Endodermal cell (in vitro differentiated cells): ENCODE measurements around the gene SORL1. TPM values are rescaled to one million over a fixed set of nuclear protein-coding genes. Genes with fewer than 3 reads are reported as not detected.

ENCODE experiments used
- DNase-seq: peaks from one replicate; pipeline ENCODE4 v3.0.0-alpha.2; 2017
- H3K27ac ChIP-seq: 2 replicates; pipeline ENCODE4 v1.5.1; 2013; ENCODE audit warnings: mild to moderate bottlenecking, low read depth, low read length, moderate library complexity
- H3K27me3 ChIP-seq: 2 replicates; pipeline ENCODE4 v1.6.1; 2013; ENCODE audit warnings: mild to moderate bottlenecking, low read length, moderate library complexity; ENCODE audit not compliant: insufficient read depth, control insufficient read depth, poor library complexity, severe bottlenecking
- H3K36me3 ChIP-seq: 2 replicates; pipeline ENCODE4 v1.7.0; 2013; ENCODE audit warnings: mild to moderate bottlenecking, low read length, moderate library complexity; ENCODE audit not compliant: control insufficient read depth, insufficient read depth
- H3K4me1 ChIP-seq: one replicate; pipeline ENCODE4 v1.7.0; 2013; ENCODE audit warnings: low read length; ENCODE audit not compliant: control insufficient read depth, insufficient read depth
- H3K4me3 ChIP-seq: 2 replicates; pipeline ENCODE4 v1.5.1; 2013; ENCODE audit warnings: mild to moderate bottlenecking, low read length, moderate library complexity
- H3K9ac ChIP-seq: 2 replicates; pipeline ENCODE4 v1.6.1; 2013; ENCODE audit warnings: mild to moderate bottlenecking, low read length, moderate library complexity; ENCODE audit not compliant: poor library complexity, severe bottlenecking; ENCODE audit errors: extremely low read depth
- H3K9me3 ChIP-seq: 2 replicates; pipeline ENCODE4 v1.6.1; 2013; ENCODE audit warnings: mild to moderate bottlenecking, low read length, moderate library complexity; ENCODE audit not compliant: control insufficient read depth
- H3K27ac Mint-ChIP-seq: 2 replicates; pipeline ENCODE4 v1.8.0; 2020; ENCODE audit warnings: mixed read lengths
- H3K27me3 Mint-ChIP-seq: 2 replicates; pipeline ENCODE4 v1.8.0; 2021; ENCODE audit warnings: mild to moderate bottlenecking, mixed read lengths; ENCODE audit not compliant: insufficient read depth
- H3K36me3 Mint-ChIP-seq: 2 replicates; pipeline ENCODE4 v1.8.0; 2020; ENCODE audit warnings: low read depth, mixed read lengths
- H3K4me1 Mint-ChIP-seq: 2 replicates; pipeline ENCODE4 v1.8.0; 2020; ENCODE audit warnings: mixed read lengths
- H3K4me3 Mint-ChIP-seq: 2 replicates; pipeline ENCODE4 v1.8.0; 2020; ENCODE audit warnings: mild to moderate bottlenecking, moderate library complexity, mixed read lengths
- H3K9me3 Mint-ChIP-seq: 2 replicates; pipeline ENCODE4 v1.8.0; 2020; ENCODE audit warnings: mild to moderate bottlenecking, mixed read lengths
- WGBS, 2 experiments: methylation state at CpG; one replicate each; pipeline versions ENCODE4 v1.1.5 to v1.1.7; 2013; ENCODE audit warnings: missing lambda C conversion rate in 2 of 2, mixed read lengths in 1 of 2; ENCODE audit not compliant: insufficient coverage in 1 of 2, insufficient read length in 1 of 2; 5-methylcytosine and 5-hydroxymethylcytosine counted together
- total RNA-seq, 2 donors: library from RNA; stranded (reverse); fragmentation: NEBNext Ultra II Directional in 1 of 2; extraction: Animal tissue kit (Norgen Biotek cat#: 25700) in 1 of 2; gene quantifications; 2 replicates in 1 of 2; 3 replicates in 1 of 2; pipeline ENCODE4 v1.2.1, GENCODE V29; 2021
- TF ChIP-seq, protein P1 (sequence below): fragments of 200-600 bp; sonication (generic); conservative IDR thresholded peaks from 2 replicates; pipeline ENCODE4 v1.5.0; 2021; ENCODE audit warnings: antibody characterized with exemption, mild to moderate bottlenecking

Gene SORL1
- total RNA-seq, 2 donors from 2014 or later = 56.4 to 57.5 TPM

GRCh38 chr11:121681550-121682268 lies 229.6 kb downstream of the SORL1 start:
- Histone ChIP-seq H3K36me3 (no peaks in the 10 kb centered on the region), H3K9me3 (no peaks in the 10 kb centered on the region), H3K9ac (no peak overlapping the region), H3K27ac (no peak overlapping the region), H3K4me3 (no peak overlapping the region), H3K4me1 (no peaks in the 10 kb centered on the region), H3K27me3 (no peaks in the 10 kb centered on the region)
- Mint-ChIP-seq H3K27ac (no peak overlapping the region), H3K36me3 (no peaks in the 10 kb centered on the region), H3K4me3 (no peak overlapping the region), H3K27me3 (no peaks in the 10 kb centered on the region), H3K4me1 (no peaks in the 10 kb centered on the region), H3K9me3 (no peaks in the 10 kb centered on the region)
- TF ChIP-seq, protein P1, sequence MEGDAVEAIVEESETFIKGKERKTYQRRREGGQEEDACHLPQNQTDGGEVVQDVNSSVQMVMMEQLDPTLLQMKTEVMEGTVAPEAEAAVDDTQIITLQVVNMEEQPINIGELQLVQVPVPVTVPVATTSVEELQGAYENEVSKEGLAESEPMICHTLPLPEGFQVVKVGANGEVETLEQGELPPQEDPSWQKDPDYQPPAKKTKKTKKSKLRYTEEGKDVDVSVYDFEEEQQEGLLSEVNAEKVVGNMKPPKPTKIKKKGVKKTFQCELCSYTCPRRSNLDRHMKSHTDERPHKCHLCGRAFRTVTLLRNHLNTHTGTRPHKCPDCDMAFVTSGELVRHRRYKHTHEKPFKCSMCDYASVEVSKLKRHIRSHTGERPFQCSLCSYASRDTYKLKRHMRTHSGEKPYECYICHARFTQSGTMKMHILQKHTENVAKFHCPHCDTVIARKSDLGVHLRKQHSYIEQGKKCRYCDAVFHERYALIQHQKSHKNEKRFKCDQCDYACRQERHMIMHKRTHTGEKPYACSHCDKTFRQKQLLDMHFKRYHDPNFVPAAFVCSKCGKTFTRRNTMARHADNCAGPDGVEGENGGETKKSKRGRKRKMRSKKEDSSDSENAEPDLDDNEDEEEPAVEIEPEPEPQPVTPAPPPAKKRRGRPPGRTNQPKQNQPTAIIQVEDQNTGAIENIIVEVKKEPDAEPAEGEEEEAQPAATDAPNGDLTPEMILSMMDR = no peak
- no peak for DNase-seq
- 89 to 100% methylated on average over 1 of the region's 1 CpG for WGBS, 2 experiments

Other genes starting within 250 kb of the SORL1 start
- 10 to 100 TPM; 66.0 to 70.9 TPM for gene SC5D, start 159.5 kb upstream of the SORL1 start, total RNA-seq